ENCODE measurements around the gene SART1.
"Not testable (repeated sequence)": the region's sequence is repeated elsewhere in the genome, so short reads cannot be mapped to it uniquely, and the experiment has no call there.

Gene SART1

DNA sequence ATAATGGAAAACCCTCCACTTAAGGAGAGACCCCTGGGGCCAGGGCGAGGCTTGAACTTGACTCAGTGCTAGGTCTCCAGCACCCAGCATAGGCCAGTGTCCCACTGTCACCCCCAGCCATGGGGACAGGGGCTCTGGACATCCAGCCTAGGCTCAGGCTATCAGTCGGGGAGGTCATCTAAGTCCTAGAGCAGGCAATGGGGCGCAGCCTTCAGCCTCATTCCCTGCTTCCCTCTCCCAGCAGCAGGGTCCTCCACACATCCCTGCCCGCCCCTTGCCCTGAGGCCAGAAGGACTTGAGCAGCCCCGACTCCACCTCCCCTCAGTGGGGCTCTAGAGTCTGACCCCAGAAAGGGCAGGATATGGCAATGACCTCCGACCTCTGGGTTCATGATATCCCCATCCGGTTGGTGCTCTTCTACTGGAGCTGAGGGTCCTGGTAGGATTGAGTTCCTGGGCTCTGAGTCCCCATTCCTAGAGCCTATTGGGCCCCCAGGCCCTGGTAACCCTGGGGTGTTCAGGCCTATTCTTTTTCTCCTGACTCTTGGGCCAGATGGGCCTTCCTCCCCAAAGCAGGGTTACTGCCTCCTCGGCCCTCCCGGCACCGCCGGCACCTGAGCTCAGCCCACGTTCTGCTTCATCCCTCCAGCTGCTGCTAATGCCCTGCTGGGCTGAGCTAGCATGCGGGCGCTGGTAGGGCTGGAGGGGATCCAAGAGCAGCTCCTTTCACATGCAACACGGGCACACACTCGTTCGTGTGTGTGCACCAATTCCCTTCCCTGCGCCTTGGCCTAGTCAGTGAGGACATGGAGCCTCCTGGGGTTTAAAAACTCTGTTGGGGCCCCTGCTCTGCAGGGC, 54.6 kb downstream of the SART1 start:
- no peak for DNase-seq (ENCODE audit: low read depth)

DNA sequence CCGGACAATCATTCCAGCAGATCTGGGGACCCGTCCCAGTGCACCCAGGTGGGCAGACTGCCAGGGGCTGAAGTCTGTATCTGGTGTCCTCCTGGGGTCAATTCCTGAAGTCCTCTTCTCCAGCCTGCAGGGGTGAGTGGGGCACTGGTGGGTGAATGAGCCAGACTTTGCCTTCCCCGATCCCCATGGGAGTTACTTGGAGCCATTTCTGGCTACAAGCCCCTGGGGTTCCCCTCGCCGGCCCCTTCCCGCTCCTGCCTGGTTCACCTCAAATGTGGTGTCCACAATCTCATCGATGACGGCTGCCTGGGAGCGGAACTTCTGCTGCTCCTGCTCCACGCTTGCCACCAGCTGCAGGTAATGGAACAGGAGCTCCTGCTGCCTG, 55.3 kb downstream of the SART1 start:
- DNase-seq (ENCODE audit: low read depth) = no peak

DNA sequence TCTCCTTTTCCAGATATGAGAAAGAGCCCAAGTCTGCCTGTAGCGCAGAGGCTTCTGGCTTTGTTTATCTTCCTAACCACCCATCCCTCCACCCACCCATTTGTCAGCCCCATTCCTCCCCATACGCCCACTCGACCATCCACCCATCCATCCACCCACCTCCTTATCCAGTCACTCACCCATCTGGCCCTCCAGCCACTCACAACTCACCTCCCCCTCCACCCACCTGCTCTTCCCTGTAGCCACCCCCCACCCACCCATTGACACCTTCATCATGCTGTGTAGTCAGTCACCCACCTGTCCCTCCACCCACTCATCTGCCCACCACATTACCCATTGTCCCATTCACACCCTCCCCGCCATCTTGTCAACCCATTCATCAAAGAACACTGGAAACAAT, 55.8 kb downstream of the SART1 start:
- DNase-seq (ENCODE audit: low read depth) = no peak

GRCh38 chr11:66020212-66020611, 58.7 kb downstream of the SART1 start:
- no peak for DNase-seq (ENCODE audit: low read depth)

- DNase-seq (ENCODE audit: low read depth) = no peak
These were observed 59.3 kb downstream of the SART1 start for GRCh38 chr11:66020618-66021357.

GRCh38 chr11:66022401-66023185, 61.1 kb downstream of the SART1 start:
- peak; percentile 32 for DNase-seq (ENCODE audit: low read depth)

DNA sequence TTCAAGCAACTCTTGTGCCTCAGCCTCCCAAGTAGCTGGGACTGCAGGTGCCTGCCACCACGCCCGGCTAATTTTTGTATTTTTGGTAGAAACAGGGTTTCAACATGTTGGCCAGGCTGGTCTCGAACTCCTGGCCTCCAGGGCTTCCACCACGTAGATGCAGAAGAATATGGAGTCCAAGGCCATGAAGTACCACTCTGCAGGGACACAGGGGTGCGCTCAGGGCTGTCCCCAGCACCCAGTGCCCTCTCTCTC, 61.6 kb downstream of the SART1 start:
- not testable (repeated sequence) for DNase-seq (ENCODE audit: low read depth)

DNA sequence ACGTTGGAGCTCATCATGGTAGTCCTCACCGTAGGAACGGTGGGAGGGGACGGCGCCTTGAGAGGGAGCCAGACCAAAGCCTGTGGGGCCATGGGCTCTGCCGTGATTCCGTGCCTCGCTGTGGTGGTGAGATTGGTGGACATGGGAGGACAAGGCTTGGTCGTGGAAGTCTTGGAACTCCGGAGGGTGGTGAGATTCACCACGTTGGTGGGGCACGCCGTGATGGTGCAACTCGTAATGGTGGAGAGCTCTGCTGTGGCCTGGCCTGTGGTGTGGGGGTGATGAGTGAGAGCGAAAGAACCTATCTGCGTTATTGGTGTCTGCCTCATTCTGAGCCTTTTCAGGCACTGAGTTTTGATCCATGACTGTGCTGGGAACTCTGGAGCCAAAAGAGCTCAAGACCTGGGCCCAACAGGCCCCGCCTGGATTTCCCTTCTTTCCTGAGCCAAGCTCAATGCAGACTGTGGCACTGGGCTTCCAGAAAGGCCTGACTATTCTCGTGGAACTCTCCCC, 64.5 kb downstream of the SART1 start, which contains the start of gene CATSPER1:
Gene CATSPER1 (minus strand): TSS at position 463 of the 513 bp plus-strand sequence. CDS start 100 bp downstream, at position 363.
- no peak for DNase-seq (ENCODE audit: low read depth)
